HG03439 (cell line): ENCODE measurements around the gene KDM2A.

ENCODE experiments used
- ATAC-seq: cut with Tn5 transposase; IDR thresholded peaks from one replicate; pipeline ENCODE4 v1.9.1; 2021; ENCODE audit warnings: mild to moderate bottlenecking, moderate library complexity; ENCODE audit not compliant: unreplicated experiment

The KDM2A gene

GRCh38 chr11:67271205-67271540 is 152.1 kb downstream of the KDM2A start:
- ATAC-seq: no peak

- no peak for ATAC-seq
These were observed 152.7 kb downstream of the KDM2A start for GRCh38 chr11:67271541-67272284.

- no peak for ATAC-seq
These were observed 153.5 kb downstream of the KDM2A start for GRCh38 chr11:67272327-67273259.

GRCh38 chr11:67273260-67273990 is 154.4 kb downstream of the KDM2A start:
- ATAC-seq: no peak

GRCh38 chr11:67274768-67275605 is 155.9 kb downstream of the KDM2A start:
- ATAC-seq: no peak

- no peak for ATAC-seq
These were observed 156.7 kb downstream of the KDM2A start for GRCh38 chr11:67275606-67276409.

GRCh38 chr11:67276781-67277230 is 157.7 kb downstream of the KDM2A start:
- no peak for ATAC-seq

- peak; percentile 57 for ATAC-seq
These were observed 158.3 kb downstream of the KDM2A start for GRCh38 chr11:67277231-67277961.

- ATAC-seq: no peak
These were observed 159.3 kb downstream of the KDM2A start for GRCh38 chr11:67278135-67278938.

- ATAC-seq: no peak
These were observed 160.0 kb downstream of the KDM2A start for GRCh38 chr11:67278939-67279588.

- no peak for ATAC-seq
These were observed 160.7 kb downstream of the KDM2A start for GRCh38 chr11:67279589-67280340.

GRCh38 chr11:67280341-67280787 is 161.3 kb downstream of the KDM2A start:
- no peak for ATAC-seq

GRCh38 chr11:67280788-67281551 is 161.9 kb downstream of the KDM2A start:
- ATAC-seq: no peak

GRCh38 chr11:67281552-67282150 is 162.6 kb downstream of the KDM2A start:
- ATAC-seq: no peak

- no peak for ATAC-seq
These were observed 163.3 kb downstream of the KDM2A start for GRCh38 chr11:67282155-67282875.
